Measurements from ENCODE around the gene RAB23. TPM values are rescaled to one million over a fixed set of nuclear protein-coding genes. Genes with fewer than 3 reads are reported as not detected.

The RAB23 gene
- total and polyA plus RNA-seq, 2 experiments from 2014 or later = 20.2 to 37.2 TPM

GRCh38 chr6:57210060-57210459, 12.0 kb downstream of the RAB23 start:
- TF ChIP-seq, protein P1, sequence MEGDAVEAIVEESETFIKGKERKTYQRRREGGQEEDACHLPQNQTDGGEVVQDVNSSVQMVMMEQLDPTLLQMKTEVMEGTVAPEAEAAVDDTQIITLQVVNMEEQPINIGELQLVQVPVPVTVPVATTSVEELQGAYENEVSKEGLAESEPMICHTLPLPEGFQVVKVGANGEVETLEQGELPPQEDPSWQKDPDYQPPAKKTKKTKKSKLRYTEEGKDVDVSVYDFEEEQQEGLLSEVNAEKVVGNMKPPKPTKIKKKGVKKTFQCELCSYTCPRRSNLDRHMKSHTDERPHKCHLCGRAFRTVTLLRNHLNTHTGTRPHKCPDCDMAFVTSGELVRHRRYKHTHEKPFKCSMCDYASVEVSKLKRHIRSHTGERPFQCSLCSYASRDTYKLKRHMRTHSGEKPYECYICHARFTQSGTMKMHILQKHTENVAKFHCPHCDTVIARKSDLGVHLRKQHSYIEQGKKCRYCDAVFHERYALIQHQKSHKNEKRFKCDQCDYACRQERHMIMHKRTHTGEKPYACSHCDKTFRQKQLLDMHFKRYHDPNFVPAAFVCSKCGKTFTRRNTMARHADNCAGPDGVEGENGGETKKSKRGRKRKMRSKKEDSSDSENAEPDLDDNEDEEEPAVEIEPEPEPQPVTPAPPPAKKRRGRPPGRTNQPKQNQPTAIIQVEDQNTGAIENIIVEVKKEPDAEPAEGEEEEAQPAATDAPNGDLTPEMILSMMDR (IDR thresholded peaks at IDR 0.05; ENCODE audit: poor library complexity) = no peak
- TF ChIP-seq EZH2 (IDR thresholded peaks at IDR 0.05; ENCODE audit: borderline replicate concordance) (no peak), EZH2phosphoT487 (IDR thresholded peaks at IDR 0.05; ENCODE audit: low read depth, severe bottlenecking, unreplicated experiment) (no peak)
- Histone ChIP-seq H4K20me1 (ENCODE audit: insufficient read depth, poor library complexity, severe bottlenecking) (peaks cover 6% of the 10 kb centered on the region), H3K9me3 (ENCODE audit: low read depth) (no peaks in the 10 kb centered on the region), H3K27ac (no peak overlapping the region), H3K4me2 (no peak overlapping the region), H3K79me2 (peaks cover 63% of the 10 kb centered on the region), H3K27me3 (no peaks in the 10 kb centered on the region), H3K36me3 (replicated peaks; ENCODE audit: insufficient read depth, low read depth) (no peaks in the 10 kb centered on the region), H3K4me1 (ENCODE audit: insufficient read depth) (peaks cover 4% of the 10 kb centered on the region), H3K9me2 (replicated peaks; ENCODE audit: insufficient read depth) (no peaks in the 10 kb centered on the region), H3K4me3 (no peak overlapping the region), H2AFZ (no peak overlapping the region)
- 98% methylated on average over 5 of the region's 5 CpGs for WGBS (ENCODE audit: low lambda C conversion rate, missing lambda C conversion rate)
- DNase-seq (ENCODE audit: low spot score) = no peak

GRCh38 chr6:57209030-57209429, 13.1 kb downstream of the RAB23 start:
- no peak for TF ChIP-seq EZH2phosphoT487 (IDR thresholded peaks at IDR 0.05; ENCODE audit: low read depth, severe bottlenecking, unreplicated experiment)
- TF ChIP-seq EZH2 (IDR thresholded peaks at IDR 0.05; ENCODE audit: borderline replicate concordance) = no peak
- TF ChIP-seq, protein P1 (IDR thresholded peaks at IDR 0.05; ENCODE audit: poor library complexity) = no peak
- Histone ChIP-seq H3K9me3 (ENCODE audit: low read depth) (no peaks in the 10 kb centered on the region), H3K27ac (peak overlapping the region; percentile 25), H3K36me3 (replicated peaks; ENCODE audit: insufficient read depth, low read depth) (no peaks in the 10 kb centered on the region), H3K4me2 (peak overlapping the region; percentile 24), H4K20me1 (ENCODE audit: insufficient read depth, poor library complexity, severe bottlenecking) (peaks cover 6% of the 10 kb centered on the region), H3K4me3 (no peak overlapping the region), H3K79me2 (peaks cover 61% of the 10 kb centered on the region), H3K4me1 (ENCODE audit: insufficient read depth) (peaks cover 4% of the 10 kb centered on the region), H3K27me3 (no peaks in the 10 kb centered on the region), H2AFZ (no peak overlapping the region), H3K9me2 (replicated peaks; ENCODE audit: insufficient read depth) (no peaks in the 10 kb centered on the region)
- no peak for DNase-seq (ENCODE audit: low spot score)

GRCh38 chr6:57207872-57208271, 14.2 kb downstream of the RAB23 start:
- TF ChIP-seq EZH2 (IDR thresholded peaks at IDR 0.05; ENCODE audit: borderline replicate concordance) (no peak), EZH2phosphoT487 (IDR thresholded peaks at IDR 0.05; ENCODE audit: low read depth, severe bottlenecking, unreplicated experiment) (no peak)
- TF ChIP-seq, protein P1 (IDR thresholded peaks at IDR 0.05; ENCODE audit: poor library complexity) = no peak
- DNase-seq (ENCODE audit: low spot score) = no peak
- Histone ChIP-seq H3K27me3 (no peaks in the 10 kb centered on the region), H3K4me3 (no peak overlapping the region), H3K4me2 (peak overlapping the region; percentile 24), H3K36me3 (replicated peaks; ENCODE audit: insufficient read depth, low read depth) (no peaks in the 10 kb centered on the region), H4K20me1 (ENCODE audit: insufficient read depth, poor library complexity, severe bottlenecking) (peaks cover 6% of the 10 kb centered on the region), H3K27ac (peak overlapping the region; percentile 53), H2AFZ (no peak overlapping the region), H3K79me2 (peaks cover 56% of the 10 kb centered on the region), H3K4me1 (ENCODE audit: insufficient read depth) (peaks cover 4% of the 10 kb centered on the region), H3K9me2 (replicated peaks; ENCODE audit: insufficient read depth) (no peaks in the 10 kb centered on the region), H3K9me3 (ENCODE audit: low read depth) (no peaks in the 10 kb centered on the region)
- 75% methylated on average over 4 of the region's 4 CpGs for WGBS (ENCODE audit: low lambda C conversion rate, missing lambda C conversion rate)

- TF ChIP-seq EZH2phosphoT487 (IDR thresholded peaks at IDR 0.05; ENCODE audit: low read depth, severe bottlenecking, unreplicated experiment) = no peak
- no peak for TF ChIP-seq EZH2 (IDR thresholded peaks at IDR 0.05; ENCODE audit: borderline replicate concordance)
- TF ChIP-seq, protein P1 (IDR thresholded peaks at IDR 0.05; ENCODE audit: poor library complexity) = no peak
- peaks cover 54% of the 10 kb centered on the region for H3K79me2 ChIP-seq
- peaks cover 6% of the 10 kb centered on the region for H4K20me1 ChIP-seq (ENCODE audit: insufficient read depth, poor library complexity, severe bottlenecking)
These were observed 15.0 kb downstream of the RAB23 start for GRCh38 chr6:57207141-57207540.

More at GRCh38 chr6:57207141-57207540, 15.0 kb downstream of the RAB23 start:
- 79% methylated on average over 2 of the region's 2 CpGs for WGBS (ENCODE audit: low lambda C conversion rate, missing lambda C conversion rate)
- no peak overlapping the region for H3K4me2 ChIP-seq
- no peak overlapping the region for H2AFZ ChIP-seq
- H3K4me1 ChIP-seq (ENCODE audit: insufficient read depth) = peaks cover 4% of the 10 kb centered on the region
- no peaks in the 10 kb centered on the region for H3K9me3 ChIP-seq (ENCODE audit: low read depth)
- H3K9me2 ChIP-seq (replicated peaks; ENCODE audit: insufficient read depth) = no peaks in the 10 kb centered on the region
- no peaks in the 10 kb centered on the region for H3K27me3 ChIP-seq
- H3K4me3 ChIP-seq = no peak overlapping the region
- H3K36me3 ChIP-seq (replicated peaks; ENCODE audit: insufficient read depth, low read depth) = no peaks in the 10 kb centered on the region
- DNase-seq (ENCODE audit: low spot score) = no peak
- no peak overlapping the region for H3K27ac ChIP-seq
